GM18907 (cell line): ENCODE measurements around the gene BANF1.

Source experiments
- ATAC-seq: cut with Tn5 transposase; IDR thresholded peaks from one replicate; pipeline ENCODE4 v1.9.1; 2021; ENCODE audit warnings: mild to moderate bottlenecking, moderate library complexity; ENCODE audit not compliant: unreplicated experiment

Gene BANF1

GRCh38 chr11:66001942-66002647, at the start of gene BANF1, which contains the start of gene EIF1AD:
Gene BANF1, plus strand, starts transcription at chr11:66002503. Its CDS starts 748 bp downstream, at chr11:66003251.
Gene EIF1AD, minus strand, starts transcription at chr11:66002157. Its CDS starts 1,768 bp downstream, at chr11:66000389.
- peak; percentile 80 for ATAC-seq

GRCh38 chr11:65953471-65953870, 48.8 kb upstream of the BANF1 start:
- ATAC-seq: no peak

GRCh38 chr11:65954771-65955170, 47.5 kb upstream of the BANF1 start:
- ATAC-seq: no peak

GRCh38 chr11:65958291-65958690, 44.0 kb upstream of the BANF1 start:
- ATAC-seq: no peak

- ATAC-seq: no peak
These were observed 43.4 kb upstream of the BANF1 start for GRCh38 chr11:65958774-65959420.

- ATAC-seq: no peak
These were observed 41.5 kb upstream of the BANF1 start for GRCh38 chr11:65960824-65961266.

- ATAC-seq: peak; percentile 84
These were observed 40.8 kb upstream of the BANF1 start, which contains the start of gene SART1 for GRCh38 chr11:65961267-65962140. Gene SART1, plus strand, starts transcription at chr11:65961734. Its CDS starts 47 bp downstream, at chr11:65961781.

GRCh38 chr11:65962141-65962564, 40.1 kb upstream of the BANF1 start:
- no peak for ATAC-seq

GRCh38 chr11:65964906-65965305, 37.4 kb upstream of the BANF1 start:
- ATAC-seq: no peak

- no peak for ATAC-seq
These were observed 36.1 kb upstream of the BANF1 start for GRCh38 chr11:65965986-65966762.

- ATAC-seq: no peak
These were observed 34.9 kb upstream of the BANF1 start for GRCh38 chr11:65967329-65967934.

GRCh38 chr11:65968600-65969482, 33.5 kb upstream of the BANF1 start:
- no peak for ATAC-seq

GRCh38 chr11:65972116-65972515, 30.2 kb upstream of the BANF1 start:
- ATAC-seq: no peak

- no peak for ATAC-seq
These were observed 28.7 kb upstream of the BANF1 start for GRCh38 chr11:65973439-65974110.

- no peak for ATAC-seq
These were observed 26.5 kb upstream of the BANF1 start for GRCh38 chr11:65975771-65976170.

- no peak for ATAC-seq
These were observed 25.8 kb upstream of the BANF1 start for GRCh38 chr11:65976216-65977176.

- no peak for ATAC-seq
These were observed 24.5 kb upstream of the BANF1 start for GRCh38 chr11:65977621-65978390.
